GM10248 (cell line): ENCODE data around the gene LATS2.
"Not testable (repeated sequence)": the region's sequence is repeated elsewhere in the genome, so short reads cannot be mapped to it uniquely, and the experiment has no call there.

ENCODE experiments used
- CTCF ChIA-PET: fragments of 300-600 bp; sonication (Branson Sonifier 250); formaldehyde crosslinking; extraction: SDS; loops from one replicate; lab custom pipeline; 2021; ENCODE audit warnings: antibody characterized with exemption; lab: Yijun Ruan, JAX
- POLR2A ChIA-PET: fragments of 350-650 bp; sonication (Branson Sonifier 250); formaldehyde crosslinking; extraction: SDS; loops from one replicate; lab custom pipeline; 2020; ENCODE audit warnings: antibody characterized with exemption; lab: Yijun Ruan, JAX
- DNase-seq: peaks from one replicate; pipeline ENCODE4 v3.0.0; 2012; ENCODE audit errors: extremely low spot score
- CTCF ChIP-seq: IDR thresholded peaks from 2 replicates; pipeline ENCODE4 v1.5.1; 2012; ENCODE audit warnings: mild to moderate bottlenecking, low read depth; ENCODE audit errors: extremely low read depth, missing control alignments, control extremely low read depth

The LATS2 gene

DNA sequence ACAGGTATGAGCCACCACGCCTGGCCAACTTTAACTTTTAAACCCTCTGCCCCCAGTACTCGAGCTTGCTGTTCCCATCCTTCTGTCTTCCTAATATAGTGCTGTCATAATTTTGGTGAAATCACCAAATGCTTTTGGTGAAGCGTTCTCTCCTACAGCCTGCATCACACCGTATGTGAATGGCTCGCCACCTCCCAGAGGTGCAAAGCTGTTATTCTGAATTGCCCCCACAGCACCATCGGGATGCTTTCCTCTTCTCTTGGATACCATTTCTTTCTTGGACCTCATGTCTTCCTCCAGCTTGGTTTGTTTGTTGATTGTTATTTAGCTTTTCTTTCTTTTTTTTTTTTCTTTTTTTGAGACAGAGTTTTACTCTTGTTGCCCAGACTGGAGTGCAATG, 105.9 kb downstream of the LATS2 start:
- CTCF ChIA-PET = interaction anchor here (1.0 kb wide), 1 partner anchor 30 kb away, joined by 4 read pairs; no protein-coding TSS in a partner anchor
- POLR2A ChIA-PET = interaction anchor here (0.6 kb wide), 1 partner anchor 459 kb away, joined by 4 read pairs; no protein-coding TSS in a partner anchor
- TF ChIP-seq CTCF = no peak
- DNase-seq = no peak

DNA sequence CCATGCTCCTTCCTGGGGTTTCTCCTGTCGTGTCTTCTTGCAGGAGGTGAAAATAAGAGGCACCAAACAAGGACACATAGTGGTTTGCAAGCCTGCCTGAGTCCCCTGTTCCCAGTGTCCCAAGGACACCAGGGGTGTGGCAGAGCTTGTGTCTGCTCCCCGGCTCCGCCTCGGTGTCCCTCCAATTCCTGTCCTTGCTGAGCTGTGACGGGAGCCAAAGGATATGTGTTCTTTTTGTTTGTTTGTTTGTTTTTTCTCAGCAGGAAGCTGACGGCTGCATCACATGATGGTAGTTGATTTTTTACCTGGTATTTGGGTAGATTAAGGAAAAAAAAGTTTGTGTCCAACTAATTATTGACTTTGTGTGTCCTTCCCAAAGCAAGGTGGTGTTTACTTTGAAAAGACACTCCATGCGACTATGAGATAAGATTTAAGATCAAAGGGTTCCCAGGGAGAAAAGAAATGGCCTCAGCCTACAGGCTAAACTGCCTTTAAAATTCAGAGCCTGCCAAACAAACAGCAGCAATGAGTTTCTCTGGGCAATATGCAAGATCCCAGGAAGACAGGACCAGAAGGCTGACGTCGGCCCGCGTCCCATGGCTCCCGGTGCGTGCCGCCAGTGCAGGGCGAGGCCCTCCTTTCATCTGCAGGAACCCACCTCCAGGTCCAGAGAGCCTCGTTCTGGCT, 108.0 kb downstream of the LATS2 start:
- CTCF ChIA-PET = interaction anchor here (1.4 to 1.8 kb wide), 2 partner anchors 9 to 11 kb away, joined by 5 to 8 read pairs; no protein-coding TSS in a partner anchor
- no peak for DNase-seq
- POLR2A ChIA-PET = no interaction called here
- no peak for TF ChIP-seq CTCF

GRCh38 chr13:20952838-20953237, 108.5 kb downstream of the LATS2 start:
- ChIA-PET CTCF (interaction anchor here (0.9 to 1.8 kb wide), 3 partner anchors 9 to 27 kb away, joined by 4 to 8 read pairs (median 5); no protein-coding TSS in a partner anchor), POLR2A (no interaction called here)
- no peak for TF ChIP-seq CTCF
- no peak for DNase-seq

GRCh38 chr13:20948001-20948400, 113.4 kb downstream of the LATS2 start:
- DNase-seq, POLR2A ChIA-PET, CTCF ChIA-PET: not testable (repeated sequence)

DNA sequence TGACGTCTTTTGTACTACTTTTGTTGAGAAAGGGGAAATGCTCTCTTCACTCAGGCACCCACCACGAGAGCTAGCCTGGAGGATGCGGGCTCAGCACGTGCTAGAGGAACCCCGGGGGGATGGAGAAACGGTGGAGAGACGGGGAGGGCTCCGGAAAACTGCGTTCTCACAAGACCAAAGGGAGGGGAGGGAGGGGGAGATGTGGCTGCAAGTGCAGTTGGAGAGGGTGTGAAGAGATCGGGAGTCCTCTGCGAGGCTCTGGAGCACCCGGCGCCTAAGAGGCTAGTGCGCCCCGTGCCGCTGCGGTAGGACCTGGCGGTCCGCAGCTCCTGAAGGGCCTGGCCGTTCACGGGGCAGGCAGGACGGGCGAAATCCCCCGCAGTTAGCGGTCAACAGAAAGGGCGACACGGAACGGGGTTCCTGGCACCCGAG, 115.4 kb downstream of the LATS2 start:
- POLR2A ChIA-PET = interaction anchor here (0.6 kb wide), 1 partner anchor 184 kb away, joined by 3 read pairs; no protein-coding TSS in a partner anchor
- no peak for DNase-seq
- no peak for TF ChIP-seq CTCF
- CTCF ChIA-PET = no interaction called here

DNA sequence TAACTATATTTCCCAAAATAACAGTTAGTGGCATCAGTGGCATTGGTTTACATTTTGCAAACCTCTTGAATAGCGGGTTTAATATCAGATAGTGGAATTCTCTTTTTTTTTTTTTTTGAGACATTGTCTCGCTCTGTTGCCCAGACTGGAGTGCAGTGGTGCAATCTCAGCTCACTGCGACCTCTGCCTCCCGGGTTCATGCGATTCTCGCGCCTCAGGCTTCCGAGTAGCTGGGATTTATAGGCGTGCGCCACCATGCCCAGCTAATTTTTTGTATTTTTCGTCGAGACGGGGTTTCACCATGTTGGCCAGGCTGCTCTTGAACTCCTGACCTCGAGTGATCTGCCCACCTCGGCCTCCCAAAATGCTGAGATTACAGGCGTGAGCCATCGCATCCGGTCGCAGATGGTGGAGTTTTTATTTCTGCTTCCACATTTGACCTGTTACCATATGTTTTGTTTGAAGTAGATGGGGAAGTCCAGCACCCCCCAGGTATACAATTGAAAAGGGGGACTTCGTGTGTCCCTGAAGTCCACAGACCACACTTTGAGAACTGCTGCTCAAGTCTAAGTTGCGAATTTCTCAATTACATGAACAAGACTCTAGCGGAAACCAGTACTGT, 118.3 kb downstream of the LATS2 start:
- ChIA-PET POLR2A (no interaction called here), CTCF (interaction anchor here (0.7 to 5.4 kb wide), 21 partner anchors 9 to 1853 kb away, joined by 3 to 66 read pairs (median 4); partner anchors contain the start of genes MRPL57 and SKA3)
- no peak for TF ChIP-seq CTCF
- no peak for DNase-seq

DNA sequence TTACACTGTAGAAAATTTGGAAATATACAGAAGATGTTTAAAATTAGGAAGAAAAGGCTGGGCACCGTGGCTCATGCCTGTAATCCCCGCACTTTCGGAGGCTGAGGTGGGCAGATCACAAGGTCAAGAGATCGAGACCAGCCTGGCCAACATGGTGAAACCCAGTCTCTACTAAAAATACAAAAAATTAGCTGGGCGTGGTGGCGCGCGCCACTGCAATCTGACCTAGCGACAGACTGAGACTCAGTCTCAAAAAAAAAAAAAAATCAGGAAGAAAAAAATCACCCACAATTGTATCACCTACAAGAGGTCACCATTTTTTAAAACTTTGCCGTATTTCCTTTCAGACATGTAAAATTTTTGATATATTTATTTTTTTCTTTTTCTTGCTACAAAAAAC, 120.9 kb downstream of the LATS2 start:
- DNase-seq, POLR2A ChIA-PET: not testable (repeated sequence)
- CTCF ChIA-PET = interaction anchor here (5.4 kb wide), 1 partner anchor 238 kb away, joined by 66 read pairs; the partner anchor contains the start of genes MRPL57 and SKA3
